ENCODE measurements around the gene PEF1.

PEF1 gene

GRCh38 chr1:31602081-31602480 lies 42.6 kb downstream of the PEF1 start:
- no peak for DNase-seq (ENCODE audit: low spot score)
- no peak for ATAC-seq (ENCODE audit: low read depth)
- Histone ChIP-seq H3K4me1 (ENCODE audit: insufficient read depth, poor library complexity, severe bottlenecking) (no peaks in the 10 kb centered on the region), H3K4me3 (ENCODE audit: severe bottlenecking) (no peak overlapping the region), H3K9me3 (ENCODE audit: severe bottlenecking) (no peaks in the 10 kb centered on the region), H3K27me3 (ENCODE audit: insufficient read depth, poor library complexity, severe bottlenecking) (no peaks in the 10 kb centered on the region), H3K36me3 (ENCODE audit: low read depth) (no peaks in the 10 kb centered on the region), H3K27ac (ENCODE audit: poor library complexity, severe bottlenecking) (no peak overlapping the region)
- TF ChIP-seq CTCF (IDR thresholded peaks at IDR 0.05; ENCODE audit: poor library complexity, severe bottlenecking), result no peak

GRCh38 chr1:31600641-31601040 lies 44.0 kb downstream of the PEF1 start:
- no peaks in the 10 kb centered on the region for H3K36me3 ChIP-seq (ENCODE audit: low read depth)
- no peaks in the 10 kb centered on the region for H3K4me1 ChIP-seq (ENCODE audit: insufficient read depth, poor library complexity, severe bottlenecking)
- DNase-seq (ENCODE audit: low spot score) (no peak), ATAC-seq (ENCODE audit: low read depth) (no peak)
- no peak for TF ChIP-seq CTCF (IDR thresholded peaks at IDR 0.05; ENCODE audit: poor library complexity, severe bottlenecking)
- H3K9me3 ChIP-seq (ENCODE audit: severe bottlenecking), result no peaks in the 10 kb centered on the region
- H3K27me3 ChIP-seq (ENCODE audit: insufficient read depth, poor library complexity, severe bottlenecking), result no peaks in the 10 kb centered on the region
- H3K27ac ChIP-seq (ENCODE audit: poor library complexity, severe bottlenecking), result no peak overlapping the region
- no peak overlapping the region for H3K4me3 ChIP-seq (ENCODE audit: severe bottlenecking)

GRCh38 chr1:31598980-31599379 lies 45.7 kb downstream of the PEF1 start:
- no peaks in the 10 kb centered on the region for H3K36me3 ChIP-seq (ENCODE audit: low read depth)
- DNase-seq (ENCODE audit: low spot score) (no peak), ATAC-seq (ENCODE audit: low read depth) (no peak)
- no peak overlapping the region for H3K4me3 ChIP-seq (ENCODE audit: severe bottlenecking)
- TF ChIP-seq CTCF (IDR thresholded peaks at IDR 0.05; ENCODE audit: poor library complexity, severe bottlenecking), result no peak
- no peaks in the 10 kb centered on the region for H3K9me3 ChIP-seq (ENCODE audit: severe bottlenecking)
- no peaks in the 10 kb centered on the region for H3K27me3 ChIP-seq (ENCODE audit: insufficient read depth, poor library complexity, severe bottlenecking)
- no peaks in the 10 kb centered on the region for H3K4me1 ChIP-seq (ENCODE audit: insufficient read depth, poor library complexity, severe bottlenecking)
- H3K27ac ChIP-seq (ENCODE audit: poor library complexity, severe bottlenecking), result no peak overlapping the region

- ATAC-seq (ENCODE audit: low read depth) (no peak), DNase-seq (ENCODE audit: low spot score) (no peak)
- Histone ChIP-seq H3K27ac (ENCODE audit: poor library complexity, severe bottlenecking) (no peak overlapping the region), H3K36me3 (ENCODE audit: low read depth) (no peaks in the 10 kb centered on the region), H3K9me3 (ENCODE audit: severe bottlenecking) (no peaks in the 10 kb centered on the region), H3K4me3 (ENCODE audit: severe bottlenecking) (no peak overlapping the region), H3K27me3 (ENCODE audit: insufficient read depth, poor library complexity, severe bottlenecking) (no peaks in the 10 kb centered on the region), H3K4me1 (ENCODE audit: insufficient read depth, poor library complexity, severe bottlenecking) (peaks cover 4% of the 10 kb centered on the region)
- TF ChIP-seq CTCF (IDR thresholded peaks at IDR 0.05; ENCODE audit: poor library complexity, severe bottlenecking), result no peak
Observed at GRCh38 chr1:31596737-31597097, 48.0 kb downstream of the PEF1 start.

GRCh38 chr1:31595836-31596736 lies 48.6 kb downstream of the PEF1 start:
- TF ChIP-seq CTCF (IDR thresholded peaks at IDR 0.05; ENCODE audit: poor library complexity, severe bottlenecking), result no peak
- DNase-seq (ENCODE audit: low spot score) (no peak), ATAC-seq (ENCODE audit: low read depth) (no peak)
- H3K36me3 ChIP-seq (ENCODE audit: low read depth), result no peaks in the 10 kb centered on the region
- H3K4me3 ChIP-seq (ENCODE audit: severe bottlenecking), result no peak overlapping the region
- H3K27me3 ChIP-seq (ENCODE audit: insufficient read depth, poor library complexity, severe bottlenecking), result no peaks in the 10 kb centered on the region
- H3K27ac ChIP-seq (ENCODE audit: poor library complexity, severe bottlenecking), result no peak overlapping the region
- H3K9me3 ChIP-seq (ENCODE audit: severe bottlenecking), result no peaks in the 10 kb centered on the region
- peaks cover 7% of the 10 kb centered on the region for H3K4me1 ChIP-seq (ENCODE audit: insufficient read depth, poor library complexity, severe bottlenecking)
